Measurements from ENCODE around the gene HTRA3. TPM values are rescaled to one million over a fixed set of nuclear protein-coding genes. Genes with fewer than 3 reads are reported as not detected.

The HTRA3 gene
- polyA plus RNA-seq, 1 experiment, result 16.3 TPM

GRCh38 chr4:8290701-8290970 lies 21.1 kb downstream of the HTRA3 start:
- Histone ChIP-seq H3K27me3 (ENCODE audit: control insufficient read depth, insufficient read depth, low read length) (no peaks in the 10 kb centered on the region), H3K4me3 (ENCODE audit: low read depth, low read length) (no peak overlapping the region), H3K27ac (ENCODE audit: low read depth, low read length) (no peak overlapping the region), H3K9me3 (ENCODE audit: control insufficient read depth, insufficient read depth, low read length) (no peaks in the 10 kb centered on the region; the same call in 1 of the 2 replicates)
- POLR2A ChIA-PET, result no interaction called here
- no peak for TF ChIP-seq CTCF (IDR thresholded peaks at IDR 0.05; ENCODE audit: low read depth, low read length)
- no peak for DNase-seq (ENCODE audit: low read depth, low spot score)
- CTCF ChIA-PET, result no interaction called here

GRCh38 chr4:8291036-8291682 lies 21.6 kb downstream of the HTRA3 start:
- CTCF ChIA-PET, result no interaction called here
- no peak for DNase-seq (ENCODE audit: low read depth, low spot score)
- Histone ChIP-seq H3K27ac (ENCODE audit: low read depth, low read length) (no peak overlapping the region), H3K4me3 (ENCODE audit: low read depth, low read length) (no peak overlapping the region), H3K27me3 (ENCODE audit: control insufficient read depth, insufficient read depth, low read length) (no peaks in the 10 kb centered on the region), H3K9me3 (ENCODE audit: control insufficient read depth, insufficient read depth, low read length) (no peaks in the 10 kb centered on the region; the same call in 1 of the 2 replicates)
- POLR2A ChIA-PET, result no interaction called here
- TF ChIP-seq CTCF (IDR thresholded peaks at IDR 0.05; ENCODE audit: low read depth, low read length), result no peak

DNA sequence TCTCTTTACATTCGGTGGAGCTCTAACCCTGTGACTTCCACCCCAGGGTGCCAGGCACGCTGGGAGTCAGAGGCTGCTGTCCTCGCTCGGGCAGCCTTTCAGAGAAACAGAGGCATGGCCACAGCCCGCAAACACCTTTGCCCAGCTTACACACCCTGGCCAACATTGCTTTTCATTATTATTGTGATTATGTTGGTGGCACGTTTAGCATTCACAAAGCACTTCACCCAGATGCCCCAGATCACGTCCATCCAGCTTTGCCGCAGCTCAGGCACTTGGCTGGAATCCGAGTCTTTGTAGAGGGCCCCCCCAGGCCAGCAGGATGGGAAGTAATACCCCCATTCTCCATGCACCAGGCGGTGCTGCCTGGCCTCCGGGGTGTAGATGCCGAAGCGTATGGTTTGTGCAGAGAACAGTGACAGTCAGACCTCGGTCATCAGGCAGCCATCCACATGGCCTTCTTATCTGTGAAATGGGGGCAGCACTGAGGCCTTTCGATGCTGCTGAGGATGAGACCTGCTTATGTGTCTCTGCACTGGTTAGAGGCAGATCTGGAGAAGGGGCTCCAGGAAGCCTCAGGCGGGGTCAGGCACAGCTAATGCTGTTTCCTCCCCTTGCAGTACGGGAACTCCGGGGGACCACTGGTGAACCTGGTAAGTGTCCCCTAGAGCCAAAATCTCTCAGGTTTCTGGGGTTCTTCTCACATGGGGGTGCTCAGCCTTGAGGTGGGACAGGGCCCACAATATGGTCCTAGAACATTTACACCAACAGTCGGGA lies 22.3 kb downstream of the HTRA3 start:
- no peak overlapping the region for H3K4me3 ChIP-seq (ENCODE audit: low read depth, low read length)
- ChIA-PET CTCF (no interaction called here), POLR2A (no interaction called here)
- no peaks in the 10 kb centered on the region for H3K27me3 ChIP-seq (ENCODE audit: control insufficient read depth, insufficient read depth, low read length)
- DNase-seq (ENCODE audit: low read depth, low spot score), result no peak
- no peak for TF ChIP-seq CTCF (IDR thresholded peaks at IDR 0.05; ENCODE audit: low read depth, low read length)
- no peak overlapping the region for H3K27ac ChIP-seq (ENCODE audit: low read depth, low read length)
- no peaks in the 10 kb centered on the region; the same call in 1 of the 2 replicates for H3K9me3 ChIP-seq (ENCODE audit: control insufficient read depth, insufficient read depth, low read length)

- no peak overlapping the region for H3K4me3 ChIP-seq (ENCODE audit: low read depth, low read length)
- no peak for DNase-seq (ENCODE audit: low read depth, low spot score)
- no peak overlapping the region for H3K27ac ChIP-seq (ENCODE audit: low read depth, low read length)
- CTCF ChIA-PET, result no interaction called here
- no peaks in the 10 kb centered on the region; the same call in 1 of the 2 replicates for H3K9me3 ChIP-seq (ENCODE audit: control insufficient read depth, insufficient read depth, low read length)
- POLR2A ChIA-PET, result no interaction called here
- H3K27me3 ChIP-seq (ENCODE audit: control insufficient read depth, insufficient read depth, low read length), result no peaks in the 10 kb centered on the region
- no peak for TF ChIP-seq CTCF (IDR thresholded peaks at IDR 0.05; ENCODE audit: low read depth, low read length)
Observed at GRCh38 chr4:8292478-8293107, 23.0 kb downstream of the HTRA3 start.
